TTC549 (cell line): ENCODE data around the gene EPHA6.

Experiments
- FAIRE-seq: peaks from 2 replicates; lab custom pipeline; 2012; peaks lifted over from hg19 to GRCh38; lab: Jason Lieb, UNC

The EPHA6 gene

GRCh38 chr3:97646932-97647331 lies 832.5 kb downstream of the EPHA6 start:
- no peak for FAIRE-seq

- no peak for FAIRE-seq
Measured at GRCh38 chr3:97647441-97647982, 833.1 kb downstream of the EPHA6 start.

GRCh38 chr3:97655971-97656370 lies 841.6 kb downstream of the EPHA6 start:
- FAIRE-seq = no peak

- no peak for FAIRE-seq
Measured at GRCh38 chr3:97656638-97657037, 842.2 kb downstream of the EPHA6 start.

GRCh38 chr3:97658668-97659285 lies 844.4 kb downstream of the EPHA6 start:
- peak; percentile 48 for FAIRE-seq

GRCh38 chr3:97662264-97662663 lies 847.9 kb downstream of the EPHA6 start:
- FAIRE-seq = no peak

- no peak for FAIRE-seq
Measured at GRCh38 chr3:97662762-97663161, 848.4 kb downstream of the EPHA6 start.

GRCh38 chr3:97665896-97666295 lies 851.5 kb downstream of the EPHA6 start:
- FAIRE-seq = no peak

GRCh38 chr3:97670952-97671351 lies 856.6 kb downstream of the EPHA6 start:
- FAIRE-seq = no peak

GRCh38 chr3:97673357-97673997 lies 859.1 kb downstream of the EPHA6 start:
- FAIRE-seq = no peak

- FAIRE-seq = no peak
Measured at GRCh38 chr3:97674461-97674860, 860.1 kb downstream of the EPHA6 start.

- FAIRE-seq = no peak
Measured at GRCh38 chr3:97680210-97680609, 865.8 kb downstream of the EPHA6 start.

GRCh38 chr3:97680696-97681095 lies 866.3 kb downstream of the EPHA6 start:
- no peak for FAIRE-seq

GRCh38 chr3:97684490-97684889 lies 870.1 kb downstream of the EPHA6 start:
- no peak for FAIRE-seq

- no peak for FAIRE-seq
Measured at GRCh38 chr3:97686258-97686657, 871.9 kb downstream of the EPHA6 start.

- no peak for FAIRE-seq
Measured at GRCh38 chr3:97687734-97688133, 873.3 kb downstream of the EPHA6 start.

- FAIRE-seq = no peak
Measured at GRCh38 chr3:97689111-97689510, 874.7 kb downstream of the EPHA6 start.

GRCh38 chr3:97689962-97690361 lies 875.6 kb downstream of the EPHA6 start:
- FAIRE-seq = no peak

- no peak for FAIRE-seq
Measured at GRCh38 chr3:97691354-97691753, 877.0 kb downstream of the EPHA6 start.

- FAIRE-seq = no peak
Measured at GRCh38 chr3:97692389-97692788, 878.0 kb downstream of the EPHA6 start.

GRCh38 chr3:97692831-97693230 lies 878.4 kb downstream of the EPHA6 start:
- FAIRE-seq = no peak

- FAIRE-seq = no peak
Measured at GRCh38 chr3:97694876-97695275, 880.5 kb downstream of the EPHA6 start.

GRCh38 chr3:97698691-97699090 lies 884.3 kb downstream of the EPHA6 start:
- FAIRE-seq = no peak

- no peak for FAIRE-seq
Measured at GRCh38 chr3:97699889-97700288, 885.5 kb downstream of the EPHA6 start.
